Ishikawa (cell line): ENCODE results near the gene MOB3B.

Experiments
- CEBPB ChIP-seq: IDR thresholded peaks from 2 replicates; pipeline ENCODE4 v1.6.1; 2012
- CREB1 ChIP-seq: IDR thresholded peaks from 2 replicates; pipeline ENCODE4 v1.6.1; 2012; ENCODE audit warnings: low read depth
- EGR1 ChIP-seq: IDR thresholded peaks from 2 replicates; pipeline ENCODE4 v1.6.1; 2012
- EP300 ChIP-seq: IDR thresholded peaks from 2 replicates; pipeline ENCODE4 v1.6.1; 2012; ENCODE audit warnings: borderline replicate concordance
- FOXM1 ChIP-seq: IDR thresholded peaks from 2 replicates; pipeline ENCODE4 v1.6.1; 2012; ENCODE audit warnings: low read depth, borderline replicate concordance
- NFIC ChIP-seq: IDR thresholded peaks from 2 replicates; pipeline ENCODE4 v1.6.1; 2012
- RAD21 ChIP-seq: IDR thresholded peaks from 2 replicates; pipeline ENCODE4 v1.6.1; 2012; ENCODE audit warnings: low read depth
- REST ChIP-seq: IDR thresholded peaks from 2 replicates; pipeline ENCODE4 v1.6.1; 2012; ENCODE audit warnings: low read depth, mild to moderate bottlenecking
- TAF1 ChIP-seq: IDR thresholded peaks from 2 replicates; pipeline ENCODE4 v1.6.1; 2012; ENCODE audit warnings: low read depth, mild to moderate bottlenecking
- USF1 ChIP-seq: IDR thresholded peaks from 2 replicates; pipeline ENCODE4 v1.6.1; 2012
- YY1 ChIP-seq: IDR thresholded peaks from 2 replicates; pipeline ENCODE4 v1.6.1; 2012; ENCODE audit warnings: low read depth
- ZBTB7A ChIP-seq: IDR thresholded peaks from 2 replicates; pipeline ENCODE4 v1.6.1; 2012; ENCODE audit warnings: low read depth

GRCh38 chr9:27333241-27334052, 196.2 kb downstream of the MOB3B start:
- TF ChIP-seq EP300 (no peak), CREB1 (no peak), YY1 (no peak), NFIC (no peak), CEBPB (0 out of 2 replicates have a peak, but pooled peaks have one; percentile 3), FOXM1 (no peak), RAD21 (peak; percentile 91), USF1 (no peak), ZBTB7A (no peak), EGR1 (no peak), TAF1 (no peak), REST (no peak)
